Activated CD8-positive, alpha-beta memory T cell treated with anti-CD3 and anti-CD28 coated beads, Interleukin-2, amount 50 U/mL, for 1 hour (primary cell): ENCODE results near the gene PRKAG1.

ENCODE experiments used
- DNase-seq: peaks from one replicate; pipeline ENCODE4 v3.0.0-alpha.2; 2020; ENCODE audit errors: extremely low read depth

PRKAG1 gene

DNA sequence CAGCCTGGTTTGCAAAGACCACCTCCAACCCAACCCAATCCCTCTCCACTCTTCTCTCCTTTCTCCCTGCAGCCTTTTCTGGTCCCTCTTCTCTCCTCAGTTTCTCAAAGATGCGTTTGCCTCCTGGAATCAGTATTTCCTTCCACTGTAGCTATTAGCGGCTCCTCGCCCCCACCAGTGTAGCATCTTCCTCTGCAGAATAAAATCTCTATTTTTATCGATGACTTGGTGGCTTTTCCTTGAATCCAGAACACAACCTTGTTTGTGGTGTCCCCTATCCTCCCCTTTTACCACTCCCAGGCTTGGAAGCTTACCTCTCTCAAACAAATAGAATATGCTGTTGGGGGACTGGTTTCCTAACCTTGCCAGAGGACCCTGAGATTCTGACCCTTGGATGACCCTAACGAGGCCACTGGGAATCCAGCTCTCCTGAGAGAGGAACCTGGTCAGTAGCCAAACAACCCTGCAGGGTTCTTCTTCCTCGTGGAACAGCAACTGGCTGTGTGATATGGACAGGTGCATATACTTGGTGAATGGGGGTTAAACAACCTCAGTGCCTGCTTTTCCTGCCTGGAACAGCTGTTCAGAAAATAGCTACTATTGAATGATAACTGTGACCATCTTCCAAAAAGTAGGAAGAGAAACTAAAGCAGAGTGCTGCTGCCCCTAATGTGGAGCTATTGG is 36.0 kb downstream of the PRKAG1 start:
- DNase-seq = no peak

DNA sequence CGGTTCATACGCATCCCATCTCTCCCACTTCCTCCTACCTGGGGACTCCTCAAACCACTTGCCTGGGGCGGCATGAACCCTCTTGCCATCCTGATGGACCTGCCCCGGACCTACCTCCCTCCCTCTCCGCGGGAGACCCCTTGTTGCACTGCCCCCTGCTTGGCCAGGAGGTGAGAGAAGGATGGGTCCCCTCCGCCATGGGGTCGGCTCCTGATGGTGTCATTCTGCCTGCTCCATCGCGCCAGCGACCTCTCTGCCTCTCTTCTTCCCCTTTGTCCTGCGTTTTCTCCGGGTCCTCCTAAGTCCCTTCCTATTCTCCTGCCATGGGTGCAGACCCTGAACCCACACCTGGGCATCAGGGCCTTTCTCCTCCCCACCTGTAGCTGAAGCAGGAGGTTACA is 36.8 kb downstream of the PRKAG1 start:
- DNase-seq = no peak

DNA sequence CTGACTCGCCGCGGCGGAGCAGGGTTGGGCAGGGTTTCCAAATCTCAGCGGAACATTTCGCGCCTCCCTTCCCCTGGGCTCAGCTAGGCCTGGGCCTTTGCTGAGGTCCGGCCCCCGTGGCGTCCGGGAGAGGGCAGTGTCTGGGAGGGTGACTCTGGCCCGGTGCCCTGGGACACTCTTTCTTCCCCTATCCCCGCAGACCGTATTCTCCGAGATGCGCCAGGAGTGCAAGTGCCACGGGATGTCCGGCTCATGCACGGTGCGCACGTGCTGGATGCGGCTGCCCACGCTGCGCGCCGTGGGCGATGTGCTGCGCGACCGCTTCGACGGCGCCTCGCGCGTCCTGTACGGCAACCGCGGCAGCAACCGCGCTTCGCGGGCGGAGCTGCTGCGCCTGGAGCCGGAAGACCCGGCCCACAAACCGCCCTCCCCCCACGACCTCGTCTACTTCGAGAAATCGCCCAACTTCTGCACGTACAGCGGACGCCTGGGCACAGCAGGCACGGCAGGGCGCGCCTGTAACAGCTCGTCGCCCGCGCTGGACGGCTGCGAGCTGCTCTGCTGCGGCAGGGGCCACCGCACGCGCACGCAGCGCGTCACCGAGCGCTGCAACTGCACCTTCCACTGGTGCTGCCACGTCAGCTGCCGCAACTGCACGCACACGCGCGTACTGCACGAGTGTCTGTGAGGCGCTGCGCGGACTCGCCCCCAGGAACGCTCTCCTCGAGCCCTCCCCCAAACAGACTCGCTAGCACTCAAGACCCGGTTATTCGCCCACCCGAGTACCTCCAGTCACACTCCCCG is 37.4 kb downstream of the PRKAG1 start:
- no peak for DNase-seq

DNA sequence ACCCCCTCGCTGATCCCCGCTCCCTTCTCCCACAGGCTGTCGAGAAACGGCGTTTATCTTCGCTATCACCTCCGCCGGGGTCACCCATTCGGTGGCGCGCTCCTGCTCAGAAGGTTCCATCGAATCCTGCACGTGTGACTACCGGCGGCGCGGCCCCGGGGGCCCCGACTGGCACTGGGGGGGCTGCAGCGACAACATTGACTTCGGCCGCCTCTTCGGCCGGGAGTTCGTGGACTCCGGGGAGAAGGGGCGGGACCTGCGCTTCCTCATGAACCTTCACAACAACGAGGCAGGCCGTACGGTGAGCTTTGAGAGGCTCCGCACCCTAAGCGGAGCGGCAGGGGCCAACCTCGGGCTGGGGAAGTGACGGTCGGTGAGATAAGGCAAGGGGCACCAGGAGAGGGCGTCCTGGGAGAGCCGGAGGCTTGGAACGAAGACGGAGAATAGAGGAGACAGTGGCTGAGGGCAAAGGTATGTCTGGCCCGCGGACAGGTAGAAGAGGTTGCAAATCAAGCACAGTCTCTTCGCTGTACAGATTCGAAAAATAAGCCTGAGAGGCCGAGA is 38.1 kb downstream of the PRKAG1 start:
- no peak for DNase-seq

DNA sequence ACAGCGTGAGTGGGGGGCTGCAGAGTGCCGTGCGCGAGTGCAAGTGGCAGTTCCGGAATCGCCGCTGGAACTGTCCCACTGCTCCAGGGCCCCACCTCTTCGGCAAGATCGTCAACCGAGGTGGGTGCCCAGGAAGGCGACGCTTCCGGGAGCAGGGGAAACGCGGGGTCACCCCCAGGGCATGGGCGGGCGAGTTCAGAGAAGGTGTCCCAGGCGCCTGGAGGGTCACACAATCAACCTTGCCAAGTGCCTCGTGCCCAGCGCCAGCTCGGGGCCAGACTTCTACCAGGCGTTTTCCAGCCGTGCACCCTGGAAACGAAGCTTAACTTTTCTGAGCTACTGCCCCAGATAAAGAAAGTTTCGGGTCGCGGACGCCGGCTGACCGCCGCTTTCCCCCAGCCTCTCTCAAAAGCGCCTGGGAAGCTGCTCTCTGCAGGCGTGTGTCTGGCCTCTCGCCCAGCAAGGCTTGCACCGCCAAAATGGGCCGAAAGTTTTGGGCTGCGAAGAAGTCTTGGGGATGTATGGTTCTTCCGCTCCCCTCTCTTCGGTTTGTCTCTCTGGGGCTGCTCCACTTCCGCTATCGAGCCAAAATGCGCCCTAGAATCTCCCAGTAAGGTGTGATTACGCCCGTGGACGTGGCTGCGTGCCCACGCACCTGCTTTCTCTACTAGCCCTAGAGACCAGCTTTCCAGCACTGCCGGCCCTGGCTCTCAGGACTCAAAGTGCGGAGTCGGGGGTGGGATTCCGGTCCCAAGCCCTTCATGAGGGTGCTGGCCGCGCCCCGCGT is 38.8 kb downstream of the PRKAG1 start:
- DNase-seq = no peak

DNA sequence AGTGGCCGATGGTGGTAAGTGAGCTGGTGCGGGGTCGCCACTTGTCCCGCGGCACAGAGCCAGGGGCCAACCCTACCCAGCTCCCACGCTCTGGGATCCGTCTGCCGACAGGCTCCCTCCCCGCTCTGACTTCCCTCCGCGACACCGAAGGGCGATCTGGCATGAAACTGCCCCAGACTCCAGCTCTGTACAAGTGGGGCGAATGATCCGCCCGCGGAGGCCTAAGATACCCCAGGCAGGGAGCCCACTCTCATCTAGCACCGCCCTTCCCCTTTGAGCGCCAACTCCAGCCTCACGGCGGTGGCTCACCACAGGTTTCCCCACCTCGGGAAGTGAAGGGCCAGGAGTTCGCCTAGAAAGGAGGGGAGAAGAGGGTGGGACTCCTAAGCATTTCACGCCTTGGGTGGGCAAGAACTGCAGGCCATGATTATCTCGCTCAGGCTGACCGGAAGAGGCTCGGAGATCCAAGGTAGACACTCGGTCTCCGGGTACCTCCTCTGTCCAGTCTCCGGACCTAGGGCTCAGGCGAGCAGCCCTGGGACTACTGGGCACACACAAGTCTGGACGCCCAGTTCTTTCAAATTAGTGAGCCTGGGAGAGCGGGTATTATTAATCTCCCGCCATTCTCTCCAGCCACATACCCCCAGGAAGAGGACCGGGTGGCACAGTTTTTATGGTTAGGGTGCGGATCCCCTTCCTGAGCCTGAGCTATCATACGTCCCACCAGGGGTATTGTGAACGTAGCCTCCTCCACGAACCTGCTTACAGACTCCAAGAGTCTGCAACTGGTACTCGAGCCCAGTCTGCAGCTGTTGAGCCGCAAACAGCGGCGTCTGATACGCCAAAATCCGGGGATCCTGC is 39.6 kb downstream of the PRKAG1 start:
- DNase-seq = no peak

DNA sequence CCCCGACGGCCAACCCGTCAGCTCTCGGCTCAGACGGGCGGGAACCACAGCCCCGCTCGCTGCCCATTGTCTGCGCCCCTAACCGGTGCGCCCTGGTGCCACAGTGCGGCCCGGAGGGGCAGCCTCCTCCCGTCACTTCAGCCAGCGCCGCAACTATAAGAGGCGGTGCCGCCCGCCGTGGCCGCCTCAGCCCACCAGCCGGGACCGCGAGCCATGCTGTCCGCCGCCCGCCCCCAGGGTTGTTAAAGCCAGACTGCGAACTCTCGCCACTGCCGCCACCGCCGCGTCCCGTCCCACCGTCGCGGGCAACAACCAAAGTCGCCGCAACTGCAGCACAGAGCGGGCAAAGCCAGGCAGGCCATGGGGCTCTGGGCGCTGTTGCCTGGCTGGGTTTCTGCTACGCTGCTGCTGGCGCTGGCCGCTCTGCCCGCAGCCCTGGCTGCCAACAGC is 40.3 kb downstream of the PRKAG1 start, which contains the start of gene WNT1:
Gene WNT1 (plus strand): TSS at position 32 of the 450 bp plus-strand sequence. CDS start 329 bp downstream, at position 361.
- DNase-seq = no peak

DNA sequence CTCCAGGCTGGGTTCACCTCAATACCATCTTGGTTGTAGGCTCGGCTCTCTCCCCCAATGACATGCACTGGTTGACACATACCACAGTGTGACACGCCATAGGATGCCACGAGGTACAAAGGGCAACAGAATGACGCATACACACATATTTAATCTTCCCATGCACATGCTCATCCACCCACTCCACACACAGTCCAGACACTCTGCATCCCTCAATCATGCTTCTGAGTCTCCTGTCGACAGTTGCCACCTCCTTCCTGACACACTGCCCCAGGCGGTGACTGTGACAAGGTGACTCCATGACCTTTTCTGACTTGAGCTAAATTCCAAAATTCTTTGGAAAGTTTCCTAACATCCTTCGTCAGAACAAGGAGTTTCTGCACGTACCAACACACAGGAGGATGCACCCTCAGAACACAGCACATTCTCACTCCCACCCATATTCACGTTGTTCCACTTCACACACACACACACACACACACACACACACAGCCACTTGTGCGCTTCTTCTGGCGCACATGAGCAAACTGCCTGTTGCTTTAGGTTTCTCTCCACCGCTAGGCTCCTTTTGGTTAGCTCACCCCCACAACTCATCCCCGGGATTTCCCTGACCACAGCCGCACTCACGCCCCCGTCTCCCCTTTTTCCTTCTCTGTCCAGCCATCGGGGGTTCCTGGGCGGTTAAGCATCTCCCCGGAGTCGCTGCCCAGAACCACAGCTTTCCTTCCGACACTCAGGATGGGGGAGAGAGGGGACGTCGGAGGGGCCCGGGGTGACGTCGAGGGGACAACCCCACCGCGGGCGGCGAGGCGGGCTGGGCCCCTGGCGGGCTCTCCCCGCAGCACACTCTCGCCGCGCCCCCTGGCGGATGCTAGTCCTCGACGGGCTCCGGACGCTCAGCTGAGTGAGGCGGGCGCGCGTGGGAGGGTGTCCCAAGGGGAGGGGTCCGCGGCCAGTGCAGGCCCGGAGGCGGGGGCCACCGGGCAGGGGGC is 41.0 kb downstream of the PRKAG1 start:
- peak; percentile 65 for DNase-seq

DNA sequence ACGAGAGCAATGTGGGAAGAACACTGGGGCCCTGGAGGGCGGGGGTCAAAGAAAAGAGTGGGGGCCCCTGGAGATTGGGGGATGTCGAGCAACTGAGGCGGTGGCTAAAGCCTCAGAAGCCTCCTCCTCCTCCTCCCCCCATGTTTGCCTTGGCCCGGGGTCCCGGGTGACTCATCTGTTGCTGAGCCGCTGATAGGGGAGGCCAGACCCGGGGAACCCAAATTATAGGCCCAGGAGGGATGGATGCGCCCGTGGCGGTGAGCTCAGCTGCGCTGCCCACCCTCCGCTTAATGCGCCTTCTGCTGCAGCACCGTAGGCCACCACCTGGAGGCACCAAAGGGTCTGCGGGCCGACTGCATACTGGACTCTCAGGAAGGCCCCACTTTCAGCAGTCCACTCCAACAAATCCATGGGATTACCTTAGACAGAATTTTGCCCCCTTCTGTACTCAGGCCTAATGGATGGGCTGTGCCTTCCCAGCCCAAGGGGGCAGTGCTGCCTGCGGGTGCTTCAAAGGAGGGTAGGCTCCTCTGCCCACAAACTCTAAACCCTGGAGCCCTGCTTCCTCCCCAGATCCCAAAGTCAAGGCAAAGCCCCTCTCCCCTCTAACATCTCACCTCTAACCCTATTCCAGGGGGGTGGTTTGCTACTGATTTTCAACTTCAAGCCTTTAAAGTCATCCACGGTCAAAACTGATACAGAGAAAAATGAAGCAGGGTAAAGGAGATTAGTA is 44.5 kb downstream of the PRKAG1 start:
- DNase-seq = no peak

DNA sequence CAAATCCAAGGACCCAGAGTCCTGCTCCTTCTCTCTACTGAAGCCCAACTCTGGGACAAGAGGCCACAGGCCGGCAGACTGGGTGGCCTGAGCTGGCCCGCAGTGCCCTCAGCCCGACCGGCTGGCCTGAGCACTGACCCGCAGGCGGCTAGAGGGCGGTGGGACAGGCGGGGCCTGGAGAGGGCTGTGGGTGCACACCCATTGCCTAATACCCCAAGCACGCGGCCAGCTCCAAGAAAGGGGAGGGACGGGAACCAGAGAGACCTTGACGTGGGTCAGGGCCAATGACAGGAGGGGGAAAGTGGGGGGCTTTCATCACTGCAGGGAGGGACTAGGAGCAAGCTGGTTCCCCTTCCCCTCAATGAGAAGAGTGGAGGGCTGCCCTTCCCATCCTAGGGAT is 45.0 kb downstream of the PRKAG1 start:
- no peak for DNase-seq

DNA sequence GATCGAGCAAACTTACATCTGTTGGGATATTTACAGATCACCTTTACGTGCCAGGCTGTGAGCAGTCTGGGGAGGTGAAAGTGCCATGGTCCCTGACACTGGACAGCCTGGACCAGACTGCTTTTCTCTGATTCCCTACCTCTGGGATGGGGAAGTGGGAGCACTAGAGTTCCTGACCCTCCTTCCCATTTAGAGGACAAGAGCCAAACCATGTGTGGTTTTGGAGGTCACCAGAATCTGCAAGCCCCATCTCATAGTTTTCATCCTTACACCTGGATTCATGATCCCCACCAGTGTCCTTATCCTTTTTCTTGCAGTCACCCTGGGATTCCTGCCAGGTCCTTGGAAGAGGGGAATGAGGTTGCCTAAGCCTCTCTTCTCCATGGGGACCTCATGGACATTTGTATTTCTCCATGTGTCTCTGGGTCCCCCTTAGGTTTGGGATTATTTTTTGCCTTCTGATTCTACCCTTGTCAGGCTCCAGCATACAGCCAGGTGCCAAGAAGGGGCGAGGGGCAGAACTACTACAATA is 45.6 kb downstream of the PRKAG1 start:
- no peak for DNase-seq

DNA sequence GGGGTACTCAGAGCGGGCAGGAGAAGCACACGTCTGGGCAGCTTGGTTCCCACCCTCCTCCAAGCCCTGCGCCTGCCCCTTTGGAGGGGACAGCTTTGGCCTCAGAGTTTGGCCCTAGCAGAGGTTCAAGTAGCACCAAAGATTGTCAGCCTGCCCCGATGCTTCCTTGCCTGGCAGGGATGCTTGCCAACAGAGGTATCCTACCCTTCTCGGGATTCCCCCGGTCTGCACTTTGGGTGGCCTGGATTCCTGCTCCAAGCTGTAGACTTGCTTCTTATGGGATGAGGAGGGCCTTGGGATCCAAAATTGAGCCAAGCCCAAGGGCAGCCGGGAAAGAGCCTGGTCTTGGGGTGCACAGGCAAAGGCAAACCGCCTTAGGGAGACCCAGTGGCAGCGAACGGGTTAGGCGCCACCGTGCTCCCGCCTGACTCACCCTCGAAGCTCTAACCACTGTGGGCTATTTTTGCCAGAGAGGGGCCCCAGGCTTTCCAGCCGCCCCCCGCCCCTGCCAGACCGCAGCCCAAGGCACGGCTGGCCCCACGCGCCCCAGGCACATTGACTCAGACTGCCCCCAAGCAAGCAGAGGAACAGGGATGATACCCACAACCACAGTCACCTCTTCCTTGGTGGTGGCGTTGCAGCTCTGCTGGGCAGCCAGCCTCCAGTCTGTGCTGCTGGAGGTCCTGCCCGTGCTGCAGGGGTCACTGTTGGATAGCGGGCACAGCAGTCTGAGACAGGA is 46.2 kb downstream of the PRKAG1 start:
- no peak for DNase-seq

DNA sequence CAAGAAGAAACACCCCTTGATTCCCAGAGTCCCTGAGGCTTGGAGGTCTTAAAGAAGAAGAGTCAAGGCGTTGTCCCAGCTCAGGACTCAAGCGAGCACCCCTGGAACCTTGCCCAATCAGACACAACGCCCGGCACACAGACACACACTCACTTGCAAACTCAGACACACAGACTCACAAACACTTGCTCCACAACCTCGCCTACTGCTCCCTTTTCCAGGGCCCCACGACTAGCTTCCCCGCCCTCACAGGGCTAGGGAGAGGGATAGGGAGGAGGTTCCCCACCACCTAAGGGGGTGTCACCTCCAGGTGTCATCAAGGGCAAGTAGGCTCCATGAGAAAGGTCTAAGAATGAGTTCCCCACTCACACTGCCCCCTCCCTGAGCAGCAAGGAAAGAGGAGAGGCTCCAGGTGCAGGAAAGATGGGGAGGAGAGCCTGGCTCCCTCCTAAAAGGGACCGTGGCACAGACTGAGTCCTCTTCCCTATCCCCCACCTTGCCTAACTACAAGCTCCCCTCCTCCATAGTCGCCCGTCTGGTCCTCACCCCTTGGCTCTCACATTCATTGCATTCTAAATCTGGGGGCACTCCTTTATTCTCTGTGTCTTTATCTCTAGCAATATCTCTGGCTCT is 47.8 kb downstream of the PRKAG1 start:
- DNase-seq = no peak

DNA sequence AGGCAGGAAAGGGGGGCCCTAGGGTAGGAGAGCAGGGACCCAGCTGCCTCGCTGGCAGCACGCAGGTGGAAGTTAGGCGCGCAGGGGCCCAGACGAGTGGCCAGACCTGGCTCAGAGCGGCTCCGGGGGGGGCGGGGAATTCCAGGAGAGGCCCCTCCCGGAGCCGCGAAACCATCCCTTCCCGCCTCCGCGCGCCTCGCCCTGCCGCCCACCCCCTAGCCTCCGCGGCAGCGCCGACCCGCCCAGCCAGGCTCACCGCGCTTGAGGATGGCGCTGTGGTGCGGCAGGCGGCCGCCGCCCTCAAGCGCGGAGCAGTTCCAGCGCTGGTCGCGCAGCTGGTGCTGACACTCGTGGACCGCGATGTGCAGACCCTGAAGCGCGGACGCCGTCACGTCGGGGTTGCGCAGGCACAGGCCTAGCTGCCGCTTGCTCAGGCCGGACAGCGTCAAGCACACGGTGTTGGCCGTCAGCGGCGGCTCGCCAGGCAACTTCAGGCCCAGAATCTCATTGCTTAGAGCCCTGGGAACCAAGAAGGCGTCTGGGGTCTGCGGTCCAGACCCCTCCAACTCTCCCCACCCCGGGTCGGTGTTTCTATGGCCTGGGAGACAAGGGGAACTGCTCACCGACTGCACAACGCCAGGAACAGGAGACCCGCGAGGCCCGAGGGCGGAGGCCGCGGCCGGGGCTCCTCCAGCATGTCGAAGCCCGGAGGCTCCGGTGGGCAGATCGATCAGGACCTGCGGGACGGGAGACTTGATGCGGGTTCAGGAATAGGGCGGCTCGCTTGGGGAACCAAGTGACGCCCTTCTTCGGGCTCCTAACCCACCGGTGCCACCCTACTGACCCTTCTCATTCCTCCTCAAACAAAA is 48.5 kb downstream of the PRKAG1 start:
- DNase-seq = no peak

DNA sequence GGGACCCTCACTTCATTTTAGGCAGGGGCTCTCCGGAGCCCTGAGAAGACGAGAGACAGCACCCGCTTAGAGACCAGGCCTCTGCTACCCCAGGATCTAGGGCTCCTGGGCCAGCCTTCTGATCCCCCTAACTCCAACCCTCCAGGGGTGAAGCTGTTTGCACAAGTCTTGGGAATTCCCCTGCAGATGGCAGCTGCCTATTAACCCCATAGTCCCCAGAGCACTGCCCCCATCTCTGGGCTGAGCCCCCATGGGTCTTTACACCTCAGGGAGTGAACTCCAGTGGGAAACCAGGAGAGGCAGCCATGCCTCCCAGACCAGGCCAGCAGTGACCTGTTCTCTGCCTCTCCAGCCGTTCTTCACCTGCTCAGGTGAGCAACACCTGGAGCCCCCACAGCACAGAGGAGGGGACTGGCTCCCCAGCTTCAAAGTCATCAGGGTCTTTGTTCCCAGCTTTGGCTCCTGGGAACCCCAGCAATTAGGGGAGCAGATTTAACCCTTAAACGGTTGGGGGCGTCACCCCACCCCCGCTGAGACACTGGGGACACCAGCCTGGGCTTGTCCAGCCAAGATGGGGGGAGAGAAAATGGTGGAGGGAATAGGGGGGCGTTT is 49.3 kb downstream of the PRKAG1 start:
- no peak for DNase-seq

DNA sequence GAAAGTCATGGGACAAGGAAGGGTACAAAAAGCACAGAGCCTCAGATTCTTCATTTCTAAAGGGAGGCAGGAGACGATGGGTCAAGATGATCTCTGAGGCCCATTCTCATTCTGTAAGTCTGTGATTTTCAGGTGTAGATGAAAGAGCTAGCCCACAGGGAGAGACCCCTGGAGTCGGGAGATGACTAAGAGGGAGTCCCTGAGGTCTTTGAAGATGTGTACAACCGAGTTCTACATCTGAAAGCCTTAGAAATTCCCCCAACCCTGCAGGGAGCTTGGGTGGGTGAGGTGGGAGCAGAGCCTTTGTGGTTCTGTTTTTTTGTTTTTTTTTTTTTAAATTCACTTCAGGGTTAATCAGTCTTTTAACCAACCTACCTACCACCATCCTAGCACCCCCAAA is 50.1 kb downstream of the PRKAG1 start:
- no peak for DNase-seq
